HepG2 (cell line): ENCODE results near the gene CBFA2T2. TPM values are rescaled to one million over a fixed set of nuclear protein-coding genes. Genes with fewer than 3 reads are reported as not detected.

Experiments
- HCFC1 ChIP-seq: fragments of 150-350 bp; IDR thresholded peaks from 2 replicates; pipeline ENCODE4 v1.6.1; 2014; ENCODE audit warnings: low read depth, low read length
- NR2F6 ChIP-seq, 2 experiments: IDR thresholded peaks; 2 replicates each; pipeline ENCODE4 v1.6.1; 2016; ENCODE audit warnings: antibody characterized with exemption in 1 of 2, mild to moderate bottlenecking in 1 of 2
- SNAI1 ChIP-seq: sonication (generic); formaldehyde crosslinking; IDR thresholded peaks from 2 replicates; pipeline ENCODE4 v1.5.0; 2020; ENCODE audit warnings: mild to moderate bottlenecking, missing genetic modification reagents, borderline replicate concordance
- SP2 ChIP-seq: sonication (generic); formaldehyde crosslinking; IDR thresholded peaks from 2 replicates; pipeline ENCODE4 v1.5.1; 2020; ENCODE audit warnings: mild to moderate bottlenecking, missing genetic modification reagents
- STAG1 ChIP-seq: sonication (generic); formaldehyde crosslinking; IDR thresholded peaks from 2 replicates; pipeline ENCODE4 v1.4.0; 2020; ENCODE audit warnings: missing genetic modification reagents
- TEAD3 ChIP-seq: optimal IDR thresholded peaks from 2 replicates; pipeline ENCODE3; 2016; ENCODE audit warnings: borderline replicate concordance
- ZNF33B ChIP-seq: sonication (generic); formaldehyde crosslinking; IDR thresholded peaks from 2 replicates; pipeline ENCODE4 v1.5.1; 2020; ENCODE audit warnings: mild to moderate bottlenecking, missing genetic modification reagents
- ZNF468 ChIP-seq: sonication (generic); formaldehyde crosslinking; IDR thresholded peaks from 2 replicates; pipeline ENCODE4 v1.8.0; 2022; ENCODE audit warnings: mild to moderate bottlenecking, moderate library complexity, missing genetic modification reagents
- ZNF543 ChIP-seq: sonication (generic); formaldehyde crosslinking; IDR thresholded peaks from 2 replicates; pipeline ENCODE4 v1.4.0; 2020; ENCODE audit warnings: mild to moderate bottlenecking, missing genetic modification reagents
- ZNF670 ChIP-seq: sonication (generic); formaldehyde crosslinking; IDR thresholded peaks from 2 replicates; pipeline ENCODE4 v1.8.0; 2022; ENCODE audit warnings: mild to moderate bottlenecking, missing genetic modification reagents, borderline replicate concordance
- polyA plus RNA-seq, 8 experiments: library from polyadenylated mRNA; depleted of rRNA in 3 of 8; stranded (reverse) in 7 of 8; unstranded in 1 of 8; fragments of >200 nt; fragmentation: Illumina TruSeq in 4 of 8; extraction: Trizol in 4 of 8; gene quantifications; 2 replicates each; pipeline versions ENCODE4 v1.2.1 to v1.2.3, GENCODE V29; 2011 to 2016; ENCODE audit warnings: low read depth in 4 of 8, missing spikeins in 1 of 8, mixed read lengths in 1 of 8; ENCODE audit not compliant: insufficient read depth in 1 of 8
- total RNA-seq, 5 experiments: library from RNA; depleted of rRNA; stranded (reverse); fragments of >200 nt; fragmentation: Illumina TruSeq; extraction: Trizol; gene quantifications; 2 replicates each; pipeline ENCODE4 v1.2.3, GENCODE V29; 2016; ENCODE audit warnings: low read depth in 1 of 5
- TF ChIP-seq, protein P1 (sequence below): sonication (generic); formaldehyde crosslinking; IDR thresholded peaks from 2 replicates; pipeline ENCODE4 v1.4.0; 2020; ENCODE audit warnings: missing genetic modification reagents, mild to moderate bottlenecking, borderline replicate concordance
- TF ChIP-seq, protein P2 (sequence below): sonication (generic); formaldehyde crosslinking; IDR thresholded peaks from 2 replicates; pipeline ENCODE4 v1.4.0; 2020; ENCODE audit warnings: mild to moderate bottlenecking, missing genetic modification reagents
- TF ChIP-seq, protein P3 (sequence below): sonication (generic); formaldehyde crosslinking; IDR thresholded peaks from 2 replicates; pipeline ENCODE4 v1.4.0; 2020; ENCODE audit warnings: mild to moderate bottlenecking, missing genetic modification reagents
- TF ChIP-seq, protein P4 (sequence below): sonication (generic); formaldehyde crosslinking; IDR thresholded peaks from 2 replicates; pipeline ENCODE4 v1.5.1; 2020; ENCODE audit warnings: mild to moderate bottlenecking, missing genetic modification reagents, borderline replicate concordance
- TF ChIP-seq, protein P5 (sequence below): sonication (generic); formaldehyde crosslinking; IDR thresholded peaks from 2 replicates; pipeline ENCODE4 v1.8.1; 2023; ENCODE audit warnings: mild to moderate bottlenecking, inconsistent platforms, moderate library complexity, missing genetic modification reagents, borderline replicate concordance
- TF ChIP-seq, protein P6 (sequence below): sonication (generic); formaldehyde crosslinking; conservative IDR thresholded peaks from 2 replicates; pipeline ENCODE4 v1.8.0; 2022; ENCODE audit warnings: missing genetic modification reagents

The CBFA2T2 gene
- total and polyA plus RNA-seq, 2 of the 13 experiments (the other 11 are each of a cell fraction or from before 2014, with no cell fraction given) = 6.3 to 21.2 TPM

DNA sequence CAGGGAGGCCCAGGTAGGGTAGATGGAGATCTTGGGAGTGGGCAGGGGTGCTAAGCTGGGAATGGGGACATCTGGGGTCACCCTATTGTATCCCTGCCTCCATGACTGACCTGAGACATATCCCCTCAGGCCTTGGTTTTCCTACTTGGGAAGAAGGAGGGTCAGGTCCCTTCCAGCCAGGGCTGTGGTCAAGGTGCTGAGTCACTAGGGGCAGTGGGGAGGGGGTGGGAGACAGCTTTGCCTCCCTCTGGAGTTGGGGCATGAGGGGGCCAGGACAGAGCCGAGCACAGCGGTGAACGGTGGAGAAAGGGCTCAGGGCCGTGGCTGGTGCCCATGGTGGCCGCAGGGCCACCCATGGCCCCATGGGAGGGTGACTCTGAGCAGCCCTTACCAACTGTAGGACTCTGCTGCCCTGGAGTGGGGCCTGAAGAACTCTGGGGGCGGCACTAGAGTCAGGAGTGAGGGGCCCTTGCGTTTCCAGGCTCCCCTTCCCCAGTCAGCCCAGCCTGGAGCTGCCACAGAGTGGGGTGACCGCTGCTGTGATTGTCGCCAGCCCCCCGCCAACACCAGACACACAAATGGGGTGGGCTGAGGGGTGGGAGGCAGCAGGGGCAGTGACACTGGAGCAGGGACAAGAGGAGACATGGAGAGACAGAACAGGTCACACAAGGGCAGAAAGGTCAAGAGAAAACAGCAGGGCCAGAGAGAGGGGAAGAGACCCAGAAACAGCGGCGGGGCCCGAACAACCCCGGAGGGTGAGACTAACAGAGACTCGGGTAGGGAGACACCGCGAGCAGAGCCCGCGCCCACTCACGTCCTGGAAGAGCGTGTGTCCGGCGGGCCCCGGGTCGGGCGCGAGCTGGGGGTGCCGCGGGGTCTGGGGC, 183.8 kb downstream of the CBFA2T2 start (continued):
- TF ChIP-seq NR2F6 (IDR thresholded peaks at IDR 0.05) (0 out of 2 replicates have a peak, but pooled peaks have one; percentile 11), NR2F6 (CRISPR knock-in tag; IDR thresholded peaks at IDR 0.05) (no peak), ZNF543 (no peak), ZNF670 (CRISPR knock-in tag) (no peak), SP2 (CRISPR knock-in tag) (0 out of 2 replicates have a peak, but pooled peaks have one; percentile 20), HCFC1 (no peak), ZNF468 (CRISPR knock-in tag) (no peak), STAG1 (no peak), SNAI1 (no peak; the same call in 1 of the 2 replicates), ZNF33B (CRISPR knock-in tag) (no peak), TEAD3 (no peak)
- TF ChIP-seq, protein P1, sequence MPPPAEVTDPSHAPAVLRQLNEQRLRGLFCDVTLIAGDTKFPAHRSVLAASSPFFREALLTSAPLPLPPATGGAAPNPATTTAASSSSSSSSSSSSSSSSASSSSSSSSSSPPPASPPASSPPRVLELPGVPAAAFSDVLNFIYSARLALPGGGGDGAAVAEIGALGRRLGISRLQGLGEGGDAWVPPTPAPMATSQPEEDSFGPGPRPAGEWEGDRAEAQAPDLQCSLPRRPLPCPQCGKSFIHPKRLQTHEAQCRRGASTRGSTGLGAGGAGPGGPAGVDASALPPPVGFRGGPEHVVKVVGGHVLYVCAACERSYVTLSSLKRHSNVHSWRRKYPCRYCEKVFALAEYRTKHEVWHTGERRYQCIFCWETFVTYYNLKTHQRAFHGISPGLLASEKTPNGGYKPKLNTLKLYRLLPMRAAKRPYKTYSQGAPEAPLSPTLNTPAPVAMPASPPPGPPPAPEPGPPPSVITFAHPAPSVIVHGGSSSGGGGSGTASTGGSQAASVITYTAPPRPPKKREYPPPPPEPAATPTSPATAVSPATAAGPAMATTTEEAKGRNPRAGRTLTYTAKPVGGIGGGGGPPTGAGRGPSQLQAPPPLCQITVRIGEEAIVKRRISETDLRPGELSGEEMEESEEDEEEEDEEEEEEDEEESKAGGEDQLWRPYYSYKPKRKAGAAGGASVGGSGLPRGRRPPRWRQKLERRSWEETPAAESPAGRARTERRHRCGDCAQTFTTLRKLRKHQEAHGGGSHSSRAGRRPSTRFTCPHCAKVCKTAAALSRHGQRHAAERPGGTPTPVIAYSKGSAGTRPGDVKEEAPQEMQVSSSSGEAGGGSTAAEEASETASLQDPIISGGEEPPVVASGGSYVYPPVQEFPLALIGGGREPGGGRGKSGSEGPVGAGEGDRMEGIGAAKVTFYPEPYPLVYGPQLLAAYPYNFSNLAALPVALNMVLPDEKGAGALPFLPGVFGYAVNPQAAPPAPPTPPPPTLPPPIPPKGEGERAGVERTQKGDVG (CRISPR knock-in tag) = no peak
- TF ChIP-seq, protein P2, sequence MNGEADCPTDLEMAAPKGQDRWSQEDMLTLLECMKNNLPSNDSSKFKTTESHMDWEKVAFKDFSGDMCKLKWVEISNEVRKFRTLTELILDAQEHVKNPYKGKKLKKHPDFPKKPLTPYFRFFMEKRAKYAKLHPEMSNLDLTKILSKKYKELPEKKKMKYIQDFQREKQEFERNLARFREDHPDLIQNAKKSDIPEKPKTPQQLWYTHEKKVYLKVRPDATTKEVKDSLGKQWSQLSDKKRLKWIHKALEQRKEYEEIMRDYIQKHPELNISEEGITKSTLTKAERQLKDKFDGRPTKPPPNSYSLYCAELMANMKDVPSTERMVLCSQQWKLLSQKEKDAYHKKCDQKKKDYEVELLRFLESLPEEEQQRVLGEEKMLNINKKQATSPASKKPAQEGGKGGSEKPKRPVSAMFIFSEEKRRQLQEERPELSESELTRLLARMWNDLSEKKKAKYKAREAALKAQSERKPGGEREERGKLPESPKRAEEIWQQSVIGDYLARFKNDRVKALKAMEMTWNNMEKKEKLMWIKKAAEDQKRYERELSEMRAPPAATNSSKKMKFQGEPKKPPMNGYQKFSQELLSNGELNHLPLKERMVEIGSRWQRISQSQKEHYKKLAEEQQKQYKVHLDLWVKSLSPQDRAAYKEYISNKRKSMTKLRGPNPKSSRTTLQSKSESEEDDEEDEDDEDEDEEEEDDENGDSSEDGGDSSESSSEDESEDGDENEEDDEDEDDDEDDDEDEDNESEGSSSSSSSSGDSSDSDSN = no peak
- TF ChIP-seq, protein P3, sequence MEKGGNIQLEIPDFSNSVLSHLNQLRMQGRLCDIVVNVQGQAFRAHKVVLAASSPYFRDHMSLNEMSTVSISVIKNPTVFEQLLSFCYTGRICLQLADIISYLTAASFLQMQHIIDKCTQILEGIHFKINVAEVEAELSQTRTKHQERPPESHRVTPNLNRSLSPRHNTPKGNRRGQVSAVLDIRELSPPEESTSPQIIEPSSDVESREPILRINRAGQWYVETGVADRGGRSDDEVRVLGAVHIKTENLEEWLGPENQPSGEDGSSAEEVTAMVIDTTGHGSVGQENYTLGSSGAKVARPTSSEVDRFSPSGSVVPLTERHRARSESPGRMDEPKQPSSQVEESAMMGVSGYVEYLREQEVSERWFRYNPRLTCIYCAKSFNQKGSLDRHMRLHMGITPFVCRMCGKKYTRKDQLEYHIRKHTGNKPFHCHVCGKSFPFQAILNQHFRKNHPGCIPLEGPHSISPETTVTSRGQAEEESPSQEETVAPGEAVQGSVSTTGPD (CRISPR knock-in tag) = no peak
- TF ChIP-seq, protein P4, sequence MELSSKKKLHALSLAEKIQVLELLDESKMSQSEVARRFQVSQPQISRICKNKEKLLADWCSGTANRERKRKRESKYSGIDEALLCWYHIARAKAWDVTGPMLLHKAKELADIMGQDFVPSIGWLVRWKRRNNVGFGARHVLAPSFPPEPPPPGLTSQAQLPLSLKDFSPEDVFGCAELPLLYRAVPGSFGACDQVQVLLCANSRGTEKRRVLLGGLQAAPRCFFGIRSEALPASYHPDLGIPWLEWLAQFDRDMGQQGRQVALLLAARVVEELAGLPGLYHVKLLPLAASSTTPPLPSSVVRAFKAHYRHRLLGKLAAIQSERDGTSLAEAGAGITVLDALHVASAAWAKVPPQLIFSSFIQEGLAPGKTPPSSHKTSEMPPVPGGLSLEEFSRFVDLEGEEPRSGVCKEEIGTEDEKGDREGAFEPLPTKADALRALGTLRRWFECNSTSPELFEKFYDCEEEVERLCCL (CRISPR knock-in tag) = 0 out of 2 replicates have a peak, but pooled peaks have one; percentile 20
- TF ChIP-seq, protein P5, sequence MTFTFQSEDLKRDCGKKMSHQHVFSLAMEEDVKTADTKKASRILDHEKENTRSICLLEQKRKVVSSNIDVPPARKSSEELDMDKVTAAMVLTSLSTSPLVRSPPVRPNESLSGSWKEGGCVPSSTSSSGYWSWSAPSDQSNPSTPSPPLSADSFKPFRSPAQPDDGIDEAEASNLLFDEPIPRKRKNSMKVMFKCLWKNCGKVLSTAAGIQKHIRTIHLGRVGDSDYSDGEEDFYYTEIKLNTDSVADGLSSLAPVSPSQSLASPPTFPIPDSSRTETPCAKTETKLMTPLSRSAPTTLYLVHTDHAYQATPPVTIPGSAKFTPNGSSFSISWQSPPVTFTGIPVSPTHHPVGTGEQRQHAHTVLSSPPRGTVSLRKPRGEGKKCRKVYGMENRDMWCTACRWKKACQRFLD (CRISPR knock-in tag) = peak; percentile 43; the same call in 1 of the 2 replicates
- TF ChIP-seq, protein P6, sequence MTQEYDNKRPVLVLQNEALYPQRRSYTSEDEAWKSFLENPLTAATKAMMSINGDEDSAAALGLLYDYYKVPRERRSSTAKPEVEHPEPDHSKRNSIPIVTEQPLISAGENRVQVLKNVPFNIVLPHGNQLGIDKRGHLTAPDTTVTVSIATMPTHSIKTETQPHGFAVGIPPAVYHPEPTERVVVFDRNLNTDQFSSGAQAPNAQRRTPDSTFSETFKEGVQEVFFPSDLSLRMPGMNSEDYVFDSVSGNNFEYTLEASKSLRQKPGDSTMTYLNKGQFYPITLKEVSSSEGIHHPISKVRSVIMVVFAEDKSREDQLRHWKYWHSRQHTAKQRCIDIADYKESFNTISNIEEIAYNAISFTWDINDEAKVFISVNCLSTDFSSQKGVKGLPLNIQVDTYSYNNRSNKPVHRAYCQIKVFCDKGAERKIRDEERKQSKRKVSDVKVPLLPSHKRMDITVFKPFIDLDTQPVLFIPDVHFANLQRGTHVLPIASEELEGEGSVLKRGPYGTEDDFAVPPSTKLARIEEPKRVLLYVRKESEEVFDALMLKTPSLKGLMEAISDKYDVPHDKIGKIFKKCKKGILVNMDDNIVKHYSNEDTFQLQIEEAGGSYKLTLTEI (CRISPR knock-in tag) = no peak
